HepG2 (cell line): ENCODE results near the gene SERAC1. TPM values are rescaled to one million over a fixed set of nuclear protein-coding genes. Genes with fewer than 3 reads are reported as not detected.
A peak's percentile ranks its signal among the peaks of the same experiment; 100 is the strongest.

ENCODE experiments used
- AHDC1 ChIP-seq: sonication (generic); formaldehyde crosslinking; IDR thresholded peaks from 2 replicates; pipeline ENCODE4 v1.5.1; 2020; ENCODE audit warnings: mild to moderate bottlenecking, missing genetic modification reagents, borderline replicate concordance
- ATF1 ChIP-seq: IDR thresholded peaks from 2 replicates; pipeline ENCODE4 v1.6.1; 2016; ENCODE audit warnings: mild to moderate bottlenecking, control low read depth
- BATF2 ChIP-seq: sonication (generic); formaldehyde crosslinking; IDR thresholded peaks from 2 replicates; pipeline ENCODE4 v1.8.0; 2022; ENCODE audit warnings: mild to moderate bottlenecking, missing genetic modification reagents, moderate library complexity
- FOXC1 ChIP-seq: sonication (generic); formaldehyde crosslinking; IDR thresholded peaks from 2 replicates; pipeline ENCODE4 v1.8.0; 2022; ENCODE audit warnings: mild to moderate bottlenecking, missing genetic modification reagents, borderline replicate concordance
- FOXP4 ChIP-seq: sonication (generic); formaldehyde crosslinking; IDR thresholded peaks from 2 replicates; pipeline ENCODE4 v1.4.0; 2020; ENCODE audit warnings: missing genetic modification reagents
- GPN1 ChIP-seq: sonication (generic); formaldehyde crosslinking; IDR thresholded peaks from 2 replicates; pipeline ENCODE4 v1.5.1; 2020; ENCODE audit warnings: missing genetic modification reagents, borderline replicate concordance
- PRDM15 ChIP-seq: sonication (generic); formaldehyde crosslinking; IDR thresholded peaks from 2 replicates; pipeline ENCODE4 v1.4.0; 2020; ENCODE audit warnings: missing genetic modification reagents
- PTBP1 ChIP-seq: fragments of 200-400 bp; formaldehyde crosslinking; IDR thresholded peaks from 2 replicates; pipeline ENCODE4 v1.6.1; 2018; ENCODE audit warnings: low read length, low read depth; ENCODE audit not compliant: poor library complexity, severe bottlenecking
- RAD51 ChIP-seq: fragments of 450-650 bp; IDR thresholded peaks from 2 replicates; pipeline ENCODE4 v1.6.1; 2016; ENCODE audit warnings: borderline replicate concordance
- TBL1XR1 ChIP-seq: fragments of 150-350 bp; IDR thresholded peaks from 2 replicates; pipeline ENCODE4 v1.6.1; 2014; ENCODE audit warnings: borderline replicate concordance, low read length; ENCODE audit not compliant: partially characterized antibody
- ZFP41 ChIP-seq: sonication (generic); formaldehyde crosslinking; IDR thresholded peaks from 2 replicates; pipeline ENCODE4 v1.4.0; 2020; ENCODE audit warnings: mild to moderate bottlenecking, missing genetic modification reagents, borderline replicate concordance
- ZNF282 ChIP-seq: fragments of 450-650 bp; IDR thresholded peaks from 2 replicates; pipeline ENCODE4 v1.6.1; 2018; ENCODE audit not compliant: partially characterized antibody
- ZNF556 ChIP-seq: sonication (generic); formaldehyde crosslinking; IDR thresholded peaks from 2 replicates; pipeline ENCODE4 v1.4.0; 2020; ENCODE audit warnings: mild to moderate bottlenecking, missing genetic modification reagents, borderline replicate concordance
- ZNF589 ChIP-seq: sonication (generic); formaldehyde crosslinking; conservative IDR thresholded peaks from 2 replicates; pipeline ENCODE4 v1.8.0; 2022; ENCODE audit warnings: mild to moderate bottlenecking, moderate library complexity, missing genetic modification reagents
- ZNF607 ChIP-seq: sonication (generic); formaldehyde crosslinking; IDR thresholded peaks from 2 replicates; pipeline ENCODE4 v1.5.1; 2020; ENCODE audit warnings: missing genetic modification reagents, mild to moderate bottlenecking, borderline replicate concordance
- ZNF720 ChIP-seq: sonication (generic); formaldehyde crosslinking; IDR thresholded peaks from 2 replicates; pipeline ENCODE4 v1.4.0; 2020; ENCODE audit warnings: missing genetic modification reagents
- polyA plus RNA-seq, 8 experiments: library from polyadenylated mRNA; depleted of rRNA in 3 of 8; stranded (reverse) in 7 of 8; unstranded in 1 of 8; fragments of >200 nt; fragmentation: Illumina TruSeq in 4 of 8; extraction: Trizol in 4 of 8; gene quantifications; 2 replicates each; pipeline versions ENCODE4 v1.2.1 to v1.2.3, GENCODE V29; 2011 to 2016; ENCODE audit warnings: low read depth in 4 of 8, missing spikeins in 1 of 8, mixed read lengths in 1 of 8; ENCODE audit not compliant: insufficient read depth in 1 of 8
- total RNA-seq, 5 experiments: library from RNA; depleted of rRNA; stranded (reverse); fragments of >200 nt; fragmentation: Illumina TruSeq; extraction: Trizol; gene quantifications; 2 replicates each; pipeline ENCODE4 v1.2.3, GENCODE V29; 2016; ENCODE audit warnings: low read depth in 1 of 5
- TF ChIP-seq, protein P1 (sequence below): sonication (generic); formaldehyde crosslinking; IDR thresholded peaks from 2 replicates; pipeline ENCODE4 v1.4.0; 2020; ENCODE audit warnings: mild to moderate bottlenecking, missing genetic modification reagents

The SERAC1 gene
- total and polyA plus RNA-seq, 2 of the 13 experiments (the other 11 are each of a cell fraction or from before 2014, with no cell fraction given) = 4.5 to 8.1 TPM

DNA sequence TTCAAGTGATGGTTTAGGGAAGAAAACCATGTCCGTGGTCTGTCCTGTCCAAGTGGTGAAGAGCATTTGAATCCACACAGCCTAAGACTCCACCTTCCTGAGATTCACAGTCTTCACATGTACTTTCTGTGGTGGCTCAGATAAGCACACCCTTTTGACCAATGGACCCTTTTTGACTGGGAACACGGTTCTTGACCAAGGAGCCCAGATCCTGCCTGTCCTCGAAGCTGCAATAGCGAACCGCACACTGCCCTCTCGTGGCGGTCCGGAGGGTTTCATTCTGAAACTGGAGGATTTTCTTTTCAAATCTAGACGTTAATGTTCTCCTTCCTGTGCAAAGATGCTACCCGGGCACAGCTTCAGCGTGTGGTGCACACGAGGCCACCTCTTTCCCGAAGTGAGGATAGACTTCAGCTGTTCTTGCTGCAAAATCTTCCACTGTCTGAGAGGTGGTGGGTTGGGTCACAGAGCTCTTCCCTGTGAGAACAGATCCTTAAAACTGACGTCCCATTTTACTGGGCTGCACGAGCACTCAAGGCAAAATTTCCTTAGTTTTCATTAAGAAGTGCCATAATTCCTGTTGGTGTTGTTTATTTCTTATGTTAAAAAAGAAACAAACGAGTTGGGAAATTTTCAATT is 95.9 kb downstream of the SERAC1 start (continued):
- TF ChIP-seq FOXP4 (CRISPR knock-in tag) (peak; percentile 42; the same call in 1 of the 2 replicates), TBL1XR1 (peak; percentile 27), ATF1 (no peak), ZNF589 (CRISPR knock-in tag) (no peak), FOXC1 (CRISPR knock-in tag) (0 out of 2 replicates have a peak, but pooled peaks have one; percentile 82), AHDC1 (CRISPR knock-in tag) (no peak), GPN1 (CRISPR knock-in tag) (no peak), PRDM15 (CRISPR knock-in tag) (no peak), ZNF720 (no peak), PTBP1 (no peak), ZNF607 (0 out of 2 replicates have a peak, but pooled peaks have one; percentile 26), ZNF282 (no peak), RAD51 (no peak), ZFP41 (CRISPR knock-in tag) (no peak), ZNF556 (CRISPR knock-in tag) (no peak), BATF2 (CRISPR knock-in tag) (no peak)
- TF ChIP-seq, protein P1, sequence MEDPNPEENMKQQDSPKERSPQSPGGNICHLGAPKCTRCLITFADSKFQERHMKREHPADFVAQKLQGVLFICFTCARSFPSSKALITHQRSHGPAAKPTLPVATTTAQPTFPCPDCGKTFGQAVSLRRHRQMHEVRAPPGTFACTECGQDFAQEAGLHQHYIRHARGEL (CRISPR knock-in tag) = 0 out of 2 replicates have a peak, but pooled peaks have one; percentile 37
